Brain microvascular endothelial cell (primary cell): ENCODE results near the gene ATP2A2.

Experiments
- DNase-seq: peaks from one replicate; pipeline ENCODE4 v3.0.0-alpha.2; 2020
- H3K27ac ChIP-seq: fragments of 250-450 bp; sonication (Bioruptor Pico); 2 replicates; pipeline ENCODE4 v1.5.1; 2020; ENCODE audit warnings: mild to moderate bottlenecking, moderate library complexity
- H3K27me3 ChIP-seq: fragments of 250-450 bp; sonication (Bioruptor Pico); replicated peaks from 2 replicates; pipeline ENCODE4 v1.5.1; 2020; ENCODE audit warnings: mild to moderate bottlenecking
- H3K36me3 ChIP-seq: fragments of 250-450 bp; sonication (Bioruptor Pico); replicated peaks from 2 replicates; pipeline ENCODE4 v1.5.1; 2020; ENCODE audit warnings: mild to moderate bottlenecking
- H3K4me3 ChIP-seq: 2 replicates; pipeline ENCODE4 v1.5.1; 2011; ENCODE audit warnings: low read depth, mild to moderate bottlenecking, control low read depth, low read length, moderate library complexity
- CTCF ChIP-seq: IDR thresholded peaks from 2 replicates; pipeline ENCODE4 v1.5.1; 2011; ENCODE audit warnings: low read depth, mild to moderate bottlenecking, moderate library complexity, low read length, control low read depth, inconsistent platforms; ENCODE audit errors: missing control alignments
- in situ Hi-C: cut with HindIII; loops from 2 replicates; pipeline ENCODE4 v1.10.0; 2017; ENCODE audit warnings: low sequenced_read_pairs, low pct_ligation_motif_present

The ATP2A2 gene

GRCh38 chr12:110278255-110278536, 2.9 kb upstream of the ATP2A2 start:
- no peak for DNase-seq
- H3K4me3 ChIP-seq, result no peak overlapping the region
- H3K27me3 ChIP-seq, result no peaks in the 10 kb centered on the region
- in situ Hi-C loops, result no loop called here
- peaks cover 7% of the 10 kb centered on the region for H3K36me3 ChIP-seq
- TF ChIP-seq CTCF, result no peak
- no peak overlapping the region for H3K27ac ChIP-seq

- TF ChIP-seq CTCF, result no peak
- DNase-seq, result no peak
- H3K36me3 ChIP-seq, result peaks cover 17% of the 10 kb centered on the region
- no peaks in the 10 kb centered on the region for H3K27me3 ChIP-seq
- H3K27ac ChIP-seq, result peak overlapping the region; percentile 97
- in situ Hi-C loops, result no loop called here
- H3K4me3 ChIP-seq, result peak overlapping the region; percentile 76
Observed at GRCh38 chr12:110279566-110280375, 1.3 kb upstream of the ATP2A2 start.

- peak overlapping the region; percentile 76 for H3K4me3 ChIP-seq
- in situ Hi-C loops, result no loop called here
- DNase-seq, result peak; percentile 63
- peaks cover 22% of the 10 kb centered on the region for H3K36me3 ChIP-seq
- no peaks in the 10 kb centered on the region for H3K27me3 ChIP-seq
- no peak for TF ChIP-seq CTCF
- peak overlapping the region; percentile 97 for H3K27ac ChIP-seq
Observed at GRCh38 chr12:110280392-110280778, 662 bp upstream of the ATP2A2 start.

GRCh38 chr12:110281549-110282299, 677 bp downstream of the ATP2A2 start:
- Histone ChIP-seq H3K4me3 (peak overlapping the region; percentile 94), H3K36me3 (peaks cover 24% of the 10 kb centered on the region), H3K27ac (peak overlapping the region; percentile 97), H3K27me3 (no peaks in the 10 kb centered on the region)
- no peak for TF ChIP-seq CTCF
- no peak for DNase-seq
- in situ Hi-C loops, result no loop called here

- Histone ChIP-seq H3K27me3 (no peaks in the 10 kb centered on the region), H3K36me3 (peaks cover 29% of the 10 kb centered on the region), H3K4me3 (peak overlapping the region; percentile 94), H3K27ac (peak overlapping the region; percentile 97)
- TF ChIP-seq CTCF, result no peak
- no peak for DNase-seq
- in situ Hi-C loops, result no loop called here
Observed at GRCh38 chr12:110282300-110282860, 1.3 kb downstream of the ATP2A2 start.
